Rectal smooth muscle tissue (tissue), 1 donor: ENCODE data around the gene ATP6V0D1.

Source experiments
- H3K27ac ChIP-seq: one replicate; pipeline ENCODE4 v1.7.0; 2013; ENCODE audit warnings: low read depth, low read length, inconsistent platforms
- H3K27me3 ChIP-seq: one replicate; pipeline ENCODE4 v1.7.0; 2013; ENCODE audit warnings: low read length; ENCODE audit not compliant: control insufficient read depth, insufficient read depth
- H3K36me3 ChIP-seq: one replicate; pipeline ENCODE4 v1.7.0; 2013; ENCODE audit warnings: low read length; ENCODE audit not compliant: control insufficient read depth, insufficient read depth
- H3K4me1 ChIP-seq: one replicate; pipeline ENCODE4 v1.7.0; 2013; ENCODE audit warnings: low read length; ENCODE audit not compliant: control insufficient read depth, insufficient read depth
- H3K4me3 ChIP-seq: one replicate; pipeline ENCODE4 v1.7.0; 2013; ENCODE audit warnings: low read length
- H3K9ac ChIP-seq: one replicate; pipeline ENCODE4 v1.7.0; 2013; ENCODE audit warnings: low read length

The ATP6V0D1 gene

DNA sequence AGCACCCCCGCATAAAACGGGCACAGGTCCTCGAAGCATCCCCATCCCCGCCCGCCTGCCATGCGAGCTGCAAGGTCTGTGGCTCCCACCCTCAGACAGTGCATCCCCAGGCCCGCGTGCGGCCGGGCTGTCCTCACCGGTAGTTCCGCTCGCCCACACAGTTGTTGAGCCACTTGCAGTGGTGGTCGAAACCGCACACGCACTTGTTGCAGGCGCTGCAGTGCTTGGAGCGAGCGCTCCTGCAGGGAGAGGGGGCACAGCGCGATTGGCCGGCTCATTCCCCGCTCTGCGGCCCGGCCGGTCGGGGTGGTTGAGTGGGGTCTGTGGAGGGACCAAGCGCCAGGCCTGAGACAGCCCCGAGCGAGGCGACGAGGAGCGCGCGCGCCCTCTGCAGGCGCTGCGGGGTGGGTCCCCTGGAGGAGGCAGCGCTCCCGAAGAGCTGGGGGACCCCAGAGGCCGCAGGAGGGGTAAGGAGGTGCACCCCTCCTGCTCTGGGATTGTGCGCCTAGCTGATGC lies 81.7 kb downstream of the ATP6V0D1 start:
- Histone ChIP-seq H3K4me3 (peak overlapping the region; percentile 30), H3K9ac (no peak overlapping the region), H3K4me1 (peaks cover 11% of the 10 kb centered on the region), H3K27me3 (no peaks in the 10 kb centered on the region), H3K27ac (no peak overlapping the region), H3K36me3 (no peaks in the 10 kb centered on the region)

DNA sequence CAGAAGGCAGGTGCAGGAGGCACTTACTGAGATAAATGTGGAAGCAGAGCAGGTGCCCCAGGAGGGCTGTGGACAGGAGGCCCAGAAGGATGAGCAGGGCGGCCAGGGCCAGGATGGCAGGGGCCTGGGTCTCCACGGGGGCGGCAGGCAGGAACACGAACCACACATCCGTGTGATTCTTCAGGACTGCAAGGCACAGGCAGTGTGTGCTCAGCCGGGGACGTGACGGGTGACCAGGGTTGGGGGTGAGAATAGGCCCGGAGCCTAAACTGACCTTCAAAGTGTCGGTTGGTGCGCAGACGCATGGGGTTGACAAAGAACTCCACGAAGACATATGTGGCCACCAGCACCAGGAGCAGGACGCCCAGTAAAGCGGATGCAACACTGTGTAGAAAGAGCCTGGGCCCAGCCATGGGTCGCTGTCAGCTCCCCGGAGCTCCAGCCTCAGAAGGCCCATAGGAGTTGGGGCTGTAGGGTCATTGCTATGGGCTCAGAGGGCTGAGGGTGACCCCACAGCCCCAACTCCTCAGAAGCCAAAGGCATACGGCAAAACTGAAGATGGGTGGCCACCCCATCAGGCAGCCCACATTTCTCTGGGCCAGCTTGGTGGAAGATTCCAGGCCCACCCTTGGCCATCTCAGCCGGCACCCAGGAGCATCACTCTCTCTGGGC lies 82.3 kb downstream of the ATP6V0D1 start:
- H3K27ac ChIP-seq = no peak overlapping the region

DNA sequence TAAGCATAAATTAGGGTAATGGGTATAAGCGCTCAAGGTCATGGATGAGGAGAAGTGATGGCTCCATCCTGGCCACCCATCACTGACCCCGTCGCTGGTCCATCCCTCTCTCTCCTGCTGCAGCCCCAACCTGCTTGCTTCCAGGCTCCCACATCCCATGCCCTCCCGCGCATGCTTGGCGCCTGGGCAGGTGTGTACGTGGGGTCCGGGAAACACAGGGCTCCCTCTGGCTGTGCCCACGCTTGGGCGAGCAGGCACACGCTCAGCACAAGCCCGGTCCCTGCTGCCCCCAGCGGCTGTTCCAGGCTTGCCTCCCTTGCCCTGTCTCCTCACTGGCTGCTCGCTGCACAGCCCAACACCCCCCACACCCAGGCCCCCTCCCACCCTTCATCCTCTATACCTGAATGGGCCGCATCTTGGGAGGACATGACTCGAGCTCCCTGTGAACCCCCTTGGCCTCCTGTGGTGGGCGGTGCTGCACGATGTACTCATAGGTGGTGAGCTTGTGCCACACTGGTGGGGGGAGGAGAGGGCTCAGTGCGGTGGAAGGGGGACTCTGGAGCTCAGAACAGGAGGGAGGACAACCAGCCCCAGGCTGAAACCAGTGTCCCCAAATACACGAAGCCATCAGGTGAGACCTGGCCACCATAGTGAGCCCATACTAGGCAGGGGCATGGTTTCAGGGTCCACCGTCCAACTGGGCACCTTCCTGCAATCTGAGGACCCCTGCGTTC lies 83.0 kb downstream of the ATP6V0D1 start:
- Histone ChIP-seq H3K27me3 (no peaks in the 10 kb centered on the region), H3K36me3 (no peaks in the 10 kb centered on the region), H3K4me3 (no peak overlapping the region), H3K4me1 (peaks cover 12% of the 10 kb centered on the region), H3K9ac (no peak overlapping the region), H3K27ac (no peak overlapping the region)

More for the DNA sequence above, 82.3 kb downstream of the ATP6V0D1 start:
- H3K4me1 ChIP-seq = peaks cover 11% of the 10 kb centered on the region
- no peak overlapping the region for H3K9ac ChIP-seq
- H3K4me3 ChIP-seq = peak overlapping the region; percentile 30
- H3K36me3 ChIP-seq = no peaks in the 10 kb centered on the region
- no peaks in the 10 kb centered on the region for H3K27me3 ChIP-seq

DNA sequence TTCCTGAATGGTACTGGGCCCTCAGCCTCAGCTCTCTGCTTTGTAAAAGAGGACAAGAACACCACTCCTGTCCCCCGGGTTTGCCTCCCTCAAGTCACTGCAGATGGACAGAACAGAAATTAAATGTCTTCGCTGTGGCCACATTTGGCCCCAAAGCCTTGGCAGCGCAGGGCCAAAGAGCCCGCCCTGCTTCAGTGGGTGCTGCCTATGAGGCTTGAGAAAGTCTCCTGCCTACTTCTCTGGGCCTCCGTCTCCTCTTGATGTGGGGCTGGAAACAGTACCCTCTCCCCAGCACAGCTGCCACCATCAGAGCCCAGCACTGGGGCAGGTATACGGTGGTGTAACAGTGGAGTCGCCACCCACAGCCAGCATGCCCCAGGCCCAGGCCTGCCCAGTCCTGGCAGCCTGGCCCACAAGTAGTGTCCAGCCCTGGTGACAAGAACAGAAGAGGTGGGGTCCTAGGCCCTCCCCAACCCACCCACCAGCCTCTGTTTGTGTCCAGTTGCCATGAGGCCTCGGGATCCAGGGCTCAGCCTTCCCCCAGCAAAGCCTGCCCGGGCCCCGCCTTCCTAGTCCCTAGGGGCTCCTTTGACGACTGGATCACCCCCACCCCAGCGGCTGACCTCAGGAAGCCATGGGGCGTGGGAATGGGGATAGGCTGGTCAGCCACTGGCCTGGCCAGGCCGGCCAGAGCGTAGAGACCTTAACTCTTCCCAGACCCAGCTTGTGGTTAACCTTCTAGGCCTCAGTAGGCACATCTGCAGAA lies 83.7 kb downstream of the ATP6V0D1 start:
- no peaks in the 10 kb centered on the region for H3K27me3 ChIP-seq
- H3K4me3 ChIP-seq = no peak overlapping the region
- H3K27ac ChIP-seq = peak overlapping the region; percentile 71
- H3K36me3 ChIP-seq = no peaks in the 10 kb centered on the region
- H3K4me1 ChIP-seq = peaks cover 18% of the 10 kb centered on the region
- no peak overlapping the region for H3K9ac ChIP-seq

DNA sequence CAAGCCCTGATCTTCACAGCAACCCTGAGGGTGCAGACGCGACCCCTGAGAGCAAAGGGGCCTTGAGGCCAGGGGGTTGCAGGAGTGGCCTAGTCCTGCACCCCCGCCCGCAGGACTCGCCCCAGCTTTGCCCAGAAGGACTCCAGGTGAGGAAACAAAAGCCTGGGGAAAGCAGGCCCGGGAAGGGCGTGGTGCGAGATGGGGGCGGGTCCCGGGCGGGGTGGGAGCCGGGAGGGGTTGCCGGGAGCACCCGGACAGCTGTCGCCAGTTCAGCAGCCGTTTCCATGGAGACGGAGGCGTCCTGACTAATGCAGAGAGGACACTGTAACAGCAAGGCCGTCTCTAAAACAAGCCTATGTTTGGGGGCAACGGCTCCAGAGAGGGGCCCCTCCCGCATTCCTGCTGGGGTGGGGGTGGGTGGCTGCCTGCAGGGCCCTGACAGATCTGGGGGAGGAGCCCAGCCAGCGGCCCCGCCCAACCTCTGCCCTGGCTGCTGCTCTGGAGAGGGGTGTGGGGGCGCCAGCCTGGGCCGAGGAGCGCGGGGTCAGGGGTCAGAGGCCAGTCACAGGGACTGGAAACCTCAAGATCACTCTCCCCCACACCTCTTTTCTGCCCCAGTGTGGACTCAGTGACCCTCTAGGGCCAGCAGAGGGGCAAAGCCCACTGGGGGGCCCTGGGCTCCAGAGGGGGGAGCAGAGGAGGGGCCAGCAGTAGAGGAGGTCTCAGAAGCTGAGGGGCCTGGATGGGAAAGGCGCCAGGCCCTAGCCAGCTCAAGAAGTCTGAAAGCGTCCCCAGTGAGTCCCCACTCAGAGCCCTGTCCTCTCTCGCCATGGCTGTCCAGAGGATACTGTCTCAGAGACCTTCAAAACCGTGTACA lies 84.6 kb downstream of the ATP6V0D1 start:
- Histone ChIP-seq H3K4me1 (peaks cover 27% of the 10 kb centered on the region), H3K27me3 (no peaks in the 10 kb centered on the region), H3K9ac (no peak overlapping the region), H3K36me3 (no peaks in the 10 kb centered on the region), H3K4me3 (no peak overlapping the region), H3K27ac (peak overlapping the region; percentile 71)

DNA sequence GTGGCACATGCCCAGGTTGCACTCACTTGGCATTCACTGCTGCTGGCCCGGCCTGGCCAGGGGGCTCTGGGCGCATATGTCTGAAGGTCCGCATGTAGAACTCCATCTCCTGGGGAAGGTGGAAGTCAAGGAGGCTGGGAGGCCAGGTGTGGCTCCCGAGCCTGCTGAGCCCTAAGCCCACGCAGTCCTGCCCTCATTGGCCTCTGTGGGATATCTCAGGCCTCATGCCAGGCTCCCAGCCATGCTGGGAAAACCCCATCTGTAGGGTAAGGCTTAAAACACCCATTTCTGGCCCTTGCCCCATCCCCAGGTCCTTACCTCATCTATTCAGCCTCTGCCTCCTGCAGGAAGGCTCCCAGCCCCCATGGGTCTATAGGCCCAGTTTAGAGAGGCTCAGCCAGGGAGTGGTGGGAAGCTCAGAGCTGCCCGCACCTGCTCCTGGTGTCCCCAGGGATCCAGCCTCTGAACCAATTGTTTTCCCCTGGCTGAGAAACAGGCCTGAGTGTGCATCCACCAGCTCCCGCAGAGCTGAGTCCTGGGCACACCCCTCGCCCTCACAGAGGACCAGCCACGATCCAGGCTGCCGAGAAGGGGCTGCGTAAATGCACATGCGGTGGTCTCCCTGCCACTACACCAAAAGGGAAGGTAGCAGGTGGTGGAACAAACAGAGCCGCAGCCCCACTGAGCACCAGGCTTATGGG lies 85.3 kb downstream of the ATP6V0D1 start:
- Histone ChIP-seq H3K27ac (peak overlapping the region; percentile 3), H3K27me3 (no peaks in the 10 kb centered on the region), H3K36me3 (no peaks in the 10 kb centered on the region), H3K9ac (no peak overlapping the region), H3K4me1 (peaks cover 28% of the 10 kb centered on the region), H3K4me3 (no peak overlapping the region)

DNA sequence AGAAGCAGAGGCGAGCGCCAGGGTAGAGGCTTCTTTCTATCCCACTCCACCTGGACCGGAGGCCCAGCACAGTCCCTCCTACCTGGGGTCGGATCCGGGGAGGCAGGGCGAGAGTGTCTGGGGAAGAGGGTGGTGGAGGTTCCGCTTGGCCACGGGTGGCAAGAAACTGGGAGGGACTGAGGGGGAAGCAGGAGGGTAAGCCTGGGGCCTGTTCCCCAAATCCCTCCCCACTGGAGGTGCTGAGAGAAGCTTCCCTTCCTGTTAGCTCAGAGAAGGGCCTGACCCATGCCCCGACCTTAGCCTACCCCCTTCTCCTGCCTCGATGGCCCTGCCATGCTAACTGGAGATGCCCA lies 85.9 kb downstream of the ATP6V0D1 start:
- Histone ChIP-seq H3K27me3 (no peaks in the 10 kb centered on the region), H3K4me1 (peaks cover 28% of the 10 kb centered on the region), H3K4me3 (no peak overlapping the region), H3K36me3 (no peaks in the 10 kb centered on the region), H3K9ac (no peak overlapping the region), H3K27ac (peak overlapping the region; percentile 3)

DNA sequence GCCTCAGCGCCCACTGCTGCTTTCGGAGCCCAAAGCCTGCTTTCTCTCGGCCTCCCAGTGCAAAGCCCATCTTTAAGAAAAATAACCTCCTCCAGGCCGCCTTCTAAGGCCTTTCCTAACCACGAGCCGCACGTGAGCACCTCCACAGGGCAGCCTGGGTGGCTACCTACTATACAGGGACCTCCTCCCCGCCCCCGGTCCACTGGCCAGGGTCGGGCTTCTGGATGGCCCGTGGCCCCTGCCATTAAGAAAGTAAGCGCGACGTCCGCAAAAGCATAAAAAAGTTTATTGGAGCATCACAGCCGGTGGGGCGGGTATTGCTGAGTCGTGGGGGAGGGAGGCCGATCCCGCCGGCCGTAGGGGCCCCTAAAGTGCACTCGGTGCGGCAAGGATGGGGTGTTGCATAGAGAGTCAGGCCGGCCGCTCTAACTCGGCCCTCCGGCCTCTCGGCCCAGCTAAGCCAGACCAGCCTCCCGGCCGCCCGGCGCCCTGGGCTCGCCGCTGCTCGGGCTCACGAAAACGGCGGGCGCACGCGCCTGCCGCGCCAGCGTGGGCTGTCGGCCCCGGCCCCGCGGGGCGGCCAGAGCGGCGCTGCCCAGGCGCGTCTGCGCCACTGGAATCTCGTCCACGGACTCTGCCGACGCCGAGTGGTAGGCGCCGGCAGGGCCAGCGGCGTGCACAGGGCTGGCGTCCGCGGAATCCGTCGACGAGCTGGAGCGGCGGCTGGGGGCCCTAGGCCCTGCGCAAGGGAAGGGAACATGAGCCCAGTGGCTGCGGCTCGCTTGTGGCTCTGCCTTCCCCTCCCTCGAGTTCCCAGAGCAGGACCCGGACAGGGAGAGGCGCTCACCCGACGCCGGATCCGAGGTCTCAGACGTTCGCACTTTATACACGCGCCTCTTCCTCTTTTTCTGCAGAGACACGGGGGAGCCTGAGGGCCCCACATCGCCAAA lies 86.5 kb downstream of the ATP6V0D1 start:
- Histone ChIP-seq H3K27me3 (no peaks in the 10 kb centered on the region), H3K36me3 (no peaks in the 10 kb centered on the region), H3K9ac (no peak overlapping the region), H3K4me1 (peaks cover 28% of the 10 kb centered on the region), H3K4me3 (peak overlapping the region; percentile 67), H3K27ac (peak overlapping the region; percentile 77)

DNA sequence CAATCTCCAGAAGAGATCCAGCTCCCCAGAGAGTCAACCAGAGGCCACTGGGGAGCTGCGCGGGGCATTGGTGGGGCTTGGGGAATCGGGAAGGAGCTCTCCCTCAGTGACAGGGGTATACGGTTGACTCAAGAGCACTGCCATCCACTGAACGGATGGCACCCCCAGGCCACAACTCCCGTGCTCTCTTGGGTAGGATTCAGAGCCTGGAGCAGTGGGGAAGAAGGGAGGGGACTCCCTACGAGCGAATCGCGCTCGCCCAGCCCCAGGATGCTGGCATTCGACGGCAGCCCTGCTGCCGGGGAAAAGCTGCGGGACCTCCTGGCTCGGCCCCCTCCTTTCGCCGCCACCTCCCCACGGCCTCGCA lies 87.2 kb downstream of the ATP6V0D1 start:
- H3K4me3 ChIP-seq = peak overlapping the region; percentile 67
- no peaks in the 10 kb centered on the region for H3K27me3 ChIP-seq
- peak overlapping the region; percentile 3 for H3K9ac ChIP-seq
- peak overlapping the region; percentile 77 for H3K27ac ChIP-seq
- H3K4me1 ChIP-seq = peaks cover 28% of the 10 kb centered on the region
- H3K36me3 ChIP-seq = no peaks in the 10 kb centered on the region

DNA sequence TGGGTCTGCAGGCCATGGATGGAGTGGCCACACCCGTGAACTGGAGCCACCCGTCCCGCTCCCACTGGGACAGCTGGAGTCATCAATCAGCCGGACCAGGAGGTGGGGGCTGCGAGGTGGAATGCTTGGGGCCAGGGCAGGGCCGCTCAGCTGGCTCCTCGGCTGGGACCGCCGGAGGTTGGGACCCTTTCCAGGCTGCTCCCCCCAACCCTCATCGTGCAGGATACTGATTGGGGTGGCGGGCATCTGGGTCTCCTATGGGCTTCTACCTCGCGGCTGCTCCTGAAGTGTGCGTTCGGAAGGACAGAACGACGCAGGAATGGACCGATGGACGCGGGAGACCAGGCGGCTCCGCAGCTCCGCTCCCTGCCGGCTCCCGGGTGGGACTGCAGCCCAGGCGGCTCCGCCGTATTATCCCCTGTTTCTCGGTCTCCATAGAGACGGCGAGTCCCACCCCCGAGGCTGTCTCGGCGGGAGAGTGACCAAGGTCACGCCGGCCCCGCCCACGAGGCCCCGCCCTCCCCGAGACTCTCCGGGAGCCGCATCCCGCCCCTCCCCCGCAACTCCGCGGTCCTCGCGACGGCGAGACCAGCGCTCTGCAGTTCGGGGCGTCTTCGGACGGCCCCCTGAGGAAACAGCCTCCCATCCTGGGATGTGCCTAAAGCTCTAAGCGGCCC lies 87.7 kb downstream of the ATP6V0D1 start, which contains the start of gene TPPP3:
TPPP3 (minus strand) TSS at position 388 of the 677 bp plus-strand sequence. CDS start 2,387 bp downstream, outside the sequence.
- Histone ChIP-seq H3K27ac (peak within 1 kb of the TSS; percentile 77), H3K36me3 (no peaks in the 10 kb centered on the region), H3K4me3 (peak within 1 kb of the TSS; percentile 67), H3K4me1 (peaks cover 28% of the 10 kb centered on the region), H3K9ac (peak within 1 kb of the TSS; percentile 3), H3K27me3 (no peaks in the 10 kb centered on the region)
